ENCODE results near the gene NAA80. TPM values are rescaled to one million over a fixed set of nuclear protein-coding genes. Genes with fewer than 3 reads are reported as not detected.

NAA80 gene
- total and polyA plus RNA-seq, 10 of the 15 experiments (the other 5 are each of a cell fraction or from before 2014, with no cell fraction given): 0.48 to 12.7 (median 6.7) TPM

- intact Hi-C loops (cut with micrococcal nuclease; ENCODE audit: unreplicated experiment): no loop called here
- no TSS peak for BruUV-seq (replicated peaks)
- no peak overlapping the region for H3K9ac ChIP-seq (ENCODE audit: control insufficient read depth, insufficient read depth, low read length)
Measured at GRCh38 chr3:50323092-50323600, 23.9 kb upstream of the NAA80 start.

GRCh38 chr3:50322386-50323091, 23.3 kb upstream of the NAA80 start, which contains the start of gene HYAL2:
HYAL2 (minus strand) TSS chr3:50322745; CDS start chr3:50320489, 2,256 bp downstream.
- ChIA-PET POLR2A (interaction anchor here (0.7 to 2.0 kb wide), 3 partner anchors 12 to 18 kb away, joined by 3 to 8 read pairs (median 5); partner anchors contain the start of gene RASSF1), CTCF (interaction anchor here (1.2 to 5.1 kb wide), 3 partner anchors 14 to 96 kb away, joined by 3 to 72 read pairs (median 4); partner anchors contain the start of genes RASSF1 and ZMYND10), RAD21 (ENCODE audit: unreplicated experiment) (interaction anchor here (1.2 kb wide), 1 partner anchor 14 kb away, joined by 3 read pairs; no protein-coding TSS in a partner anchor), SMC1A (ENCODE audit: uncharacterized antibody, unreplicated experiment) (interaction anchor here (1.2 kb wide), 1 partner anchor 15 kb away, joined by 3 read pairs; no protein-coding TSS in a partner anchor)
- Histone ChIP-seq H3K4me1 (ENCODE audit: control insufficient read depth, insufficient read depth, low read length) (peaks cover 17% of the 10 kb centered on the region), H3K36me3 (ENCODE audit: control insufficient read depth in 2 of 2, insufficient read depth in 2 of 2, low read length in 1 of 2) (peaks cover 2 to 4% of the 10 kb centered on the region in 2 experiments; a peak in 2 of 4 replicates), H3K9ac (ENCODE audit: control insufficient read depth, insufficient read depth, low read length) (peak within 1 kb of the TSS; percentile 83), H2AFZ (ENCODE audit: control insufficient read depth, low read depth, low read length) (peak within 1 kb of the TSS; percentile 92), H3K9me3 (replicated peaks; ENCODE audit: control insufficient read depth, insufficient read depth, low read length) (no peaks in the 10 kb centered on the region), H3K27ac (ENCODE audit: control insufficient read depth, insufficient read depth) (peak within 1 kb of the TSS; percentile 88), H3K4me3 (peak within 1 kb of the TSS; percentile 70), H3K27me3 (replicated peaks in 1 of 2; ENCODE audit: control insufficient read depth in 2 of 2, insufficient read depth in 2 of 2, low read length in 1 of 2) (no peaks in the 10 kb centered on the region), H3K79me2 (ENCODE audit: control insufficient read depth, insufficient read depth, low read length) (peaks cover 15% of the 10 kb centered on the region), H4K20me1 (ENCODE audit: control insufficient read depth, insufficient read depth) (no peaks in the 10 kb centered on the region), H3K4me2 (ENCODE audit: control insufficient read depth, insufficient read depth) (peak within 1 kb of the TSS; percentile 64)
- BruUV-seq (replicated peaks): no TSS peak
- in situ Hi-C loops (cut with MboI) (no loop called here), intact Hi-C loops (cut with micrococcal nuclease; ENCODE audit: unreplicated experiment) (no loop called here)
- no peak for DNase-seq (ENCODE audit: low read depth, low spot score)
- 91% methylated on average over 30 of the region's 31 CpGs for WGBS (ENCODE audit: insufficient coverage, insufficient replicate concordance, low lambda C conversion rate, missing lambda C conversion rate)
- TF ChIP-seq RUNX3 (IDR thresholded peaks at IDR 0.05; ENCODE audit: low read length): no peak
- no peak for TF ChIP-seq STAT3 (IDR thresholded peaks at IDR 0.05; ENCODE audit: low read depth, low read length)
- no peak for TF ChIP-seq ZBTB4 (CRISPR knock-in tag; IDR thresholded peaks at IDR 0.05)
- TF ChIP-seq ZBTB11 (CRISPR knock-in tag; IDR thresholded peaks at IDR 0.05): no peak
- no peak for TF ChIP-seq IKZF1 (conservative IDR thresholded peaks at IDR 0.05)
- ATAC-seq: no peak
- FAIRE-seq: no peak

More at GRCh38 chr3:50323092-50323600, 23.9 kb upstream of the NAA80 start:
- ChIA-PET SMC1A (ENCODE audit: uncharacterized antibody, unreplicated experiment) (no interaction called here), POLR2A (interaction anchor here (0.7 to 2.0 kb wide), 3 partner anchors 11 to 18 kb away, joined by 3 to 8 read pairs (median 5); partner anchors contain the start of gene RASSF1), RAD21 (ENCODE audit: unreplicated experiment) (interaction anchor here (2.3 kb wide), 1 partner anchor 31 kb away, joined by 6 read pairs; the partner anchor contains the start of gene IFRD2), CTCF (interaction anchor here (1.3 to 5.1 kb wide), 3 partner anchors 13 to 22 kb away, joined by 4 to 72 read pairs (median 11); partner anchors contain the start of genes RASSF1 and ZMYND10)
- peaks cover 19% of the 10 kb centered on the region for H3K79me2 ChIP-seq (ENCODE audit: control insufficient read depth, insufficient read depth, low read length)
- 28% methylated on average over 4 of the region's 4 CpGs for WGBS (ENCODE audit: insufficient coverage, insufficient replicate concordance, low lambda C conversion rate, missing lambda C conversion rate)
- no peak overlapping the region for H3K27ac ChIP-seq (ENCODE audit: control insufficient read depth, insufficient read depth)
- no peaks in the 10 kb centered on the region for H3K9me3 ChIP-seq (replicated peaks; ENCODE audit: control insufficient read depth, insufficient read depth, low read length)
- peaks cover 17% of the 10 kb centered on the region for H3K4me1 ChIP-seq (ENCODE audit: control insufficient read depth, insufficient read depth, low read length)
- peaks cover 0 to 4% of the 10 kb centered on the region in 2 experiments; a peak in 1 of 4 replicates for H3K36me3 ChIP-seq (ENCODE audit: control insufficient read depth in 2 of 2, insufficient read depth in 2 of 2, low read length in 1 of 2)
- no peak overlapping the region for H3K4me2 ChIP-seq (ENCODE audit: control insufficient read depth, insufficient read depth)
- in situ Hi-C loops (cut with MboI): no loop called here
- no peaks in the 10 kb centered on the region for H3K27me3 ChIP-seq (replicated peaks in 1 of 2; ENCODE audit: control insufficient read depth in 2 of 2, insufficient read depth in 2 of 2, low read length in 1 of 2)
- no peak overlapping the region for H3K4me3 ChIP-seq
- DNase-seq (ENCODE audit: low read depth, low spot score): no peak
- ATAC-seq: no peak
- no peak for FAIRE-seq
- no peak overlapping the region for H2AFZ ChIP-seq (ENCODE audit: control insufficient read depth, low read depth, low read length)
- no peak for TF ChIP-seq BCL11A (IDR thresholded peaks at IDR 0.05; ENCODE audit: low read depth, low read length)
- TF ChIP-seq TAF1 (IDR thresholded peaks at IDR 0.05; ENCODE audit: borderline replicate concordance, low read depth, low read length): no peak
- TF ChIP-seq RFX5 (IDR thresholded peaks at IDR 0.05; ENCODE audit: low read depth, low read length): no peak
- H4K20me1 ChIP-seq (ENCODE audit: control insufficient read depth, insufficient read depth): no peaks in the 10 kb centered on the region

Measured in GM12878 (cell line).